HG02623 (cell line): ENCODE measurements around the gene SPACA9.

Experiments
- ATAC-seq: cut with Tn5 transposase; IDR thresholded peaks from one replicate; pipeline ENCODE4 v1.9.1; 2021; ENCODE audit warnings: moderate library complexity; ENCODE audit not compliant: unreplicated experiment

The SPACA9 gene

DNA sequence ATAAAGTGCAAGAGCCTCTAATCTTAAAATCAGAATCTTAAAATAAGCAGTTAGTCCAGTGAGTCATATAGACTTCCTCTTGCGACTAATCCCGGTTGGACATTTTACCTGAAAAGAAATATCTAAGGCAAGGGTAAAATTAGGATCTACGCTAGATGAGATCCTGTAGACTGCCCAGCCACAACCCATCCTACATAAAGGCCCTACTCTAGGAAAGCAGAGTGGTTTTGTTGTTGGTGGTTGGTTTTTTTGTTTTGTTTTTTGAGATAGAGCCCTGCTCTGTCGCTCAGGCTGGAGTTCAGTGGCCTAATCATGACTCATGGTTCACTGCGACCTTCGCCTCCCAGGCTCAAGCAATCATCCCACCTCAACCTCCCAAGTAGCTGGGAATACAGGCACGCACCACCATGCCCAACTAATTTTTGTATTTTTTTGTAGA, 58.8 kb downstream of the SPACA9 start:
- no peak for ATAC-seq

DNA sequence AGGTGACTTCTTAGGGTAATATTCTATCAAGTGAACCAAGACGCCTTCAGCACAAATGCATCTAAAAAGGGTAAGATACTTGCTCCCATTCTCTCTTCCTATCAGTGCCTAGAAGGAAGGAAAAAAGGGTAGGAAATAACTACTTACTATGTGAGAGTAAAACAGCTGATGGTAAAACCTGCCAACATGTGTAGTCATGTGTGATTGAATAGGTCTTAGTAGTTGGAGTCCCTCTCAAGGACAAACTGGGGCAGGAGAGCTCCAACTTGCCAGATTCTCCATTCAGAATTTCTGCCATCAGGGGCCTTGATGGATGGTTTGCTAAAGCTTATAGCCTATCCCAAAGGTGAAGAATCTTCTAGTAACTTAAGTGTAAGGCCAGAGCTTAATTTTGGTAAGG, 60.5 kb downstream of the SPACA9 start:
- no peak for ATAC-seq
